ENCODE data around the gene SULT6B1. TPM values are rescaled to one million over a fixed set of nuclear protein-coding genes. Genes with fewer than 3 reads are reported as not detected.

Gene SULT6B1
- polyA plus RNA-seq, 1 experiment: not detected

- H3K36me3 ChIP-seq (ENCODE audit: control insufficient read depth, insufficient read depth, low read length): no peaks in the 10 kb centered on the region
- POLR2A ChIA-PET: no interaction called here
Observed at GRCh38 chr2:37168217-37168981, 20.1 kb downstream of the SULT6B1 start.

GRCh38 chr2:37167636-37168180, 20.8 kb downstream of the SULT6B1 start:
- ChIA-PET POLR2A (no interaction called here), CTCF (interaction anchor here (0.6 to 5.6 kb wide), 9 partner anchors 9 to 85 kb away, joined by 3 to 36 read pairs (median 3); partner anchors contain the start of gene EIF2AK2)
- H3K27me3 ChIP-seq (ENCODE audit: control insufficient read depth, insufficient read depth, low read length): no peaks in the 10 kb centered on the region
- no peaks in the 10 kb centered on the region for H3K36me3 ChIP-seq (ENCODE audit: control insufficient read depth, insufficient read depth, low read length)
- TF ChIP-seq CTCF (IDR thresholded peaks at IDR 0.05; ENCODE audit: insufficient read depth, low read depth, low read length): no peak
- DNase-seq (ENCODE audit: low read depth): no peak
- no peak overlapping the region for H3K4me3 ChIP-seq (ENCODE audit: low read depth, low read length)

More at GRCh38 chr2:37168217-37168981, 20.1 kb downstream of the SULT6B1 start:
- Histone ChIP-seq H3K4me3 (ENCODE audit: low read depth, low read length) (no peak overlapping the region), H3K27me3 (ENCODE audit: control insufficient read depth, insufficient read depth, low read length) (no peaks in the 10 kb centered on the region)
- TF ChIP-seq CTCF (IDR thresholded peaks at IDR 0.05; ENCODE audit: insufficient read depth, low read depth, low read length): peak; percentile 76
- DNase-seq (ENCODE audit: low read depth): no peak
- CTCF ChIA-PET: interaction anchor here (0.6 to 5.6 kb wide), 14 partner anchors 10 to 709 kb away, joined by 3 to 36 read pairs (median 4); partner anchors contain the start of genes CEBPZOS and EIF2AK2

- no peaks in the 10 kb centered on the region for H3K27me3 ChIP-seq (ENCODE audit: control insufficient read depth, insufficient read depth, low read length)
- H3K4me3 ChIP-seq (ENCODE audit: low read depth, low read length): no peak overlapping the region
- H3K36me3 ChIP-seq (ENCODE audit: control insufficient read depth, insufficient read depth, low read length): no peaks in the 10 kb centered on the region
- no peak for DNase-seq (ENCODE audit: low read depth)
- TF ChIP-seq CTCF (IDR thresholded peaks at IDR 0.05; ENCODE audit: insufficient read depth, low read depth, low read length): no peak
- ChIA-PET CTCF (interaction anchor here (0.6 kb wide), 1 partner anchor 68 kb away, joined by 3 read pairs; no protein-coding TSS in a partner anchor), POLR2A (no interaction called here)
Observed at GRCh38 chr2:37164757-37165156, 23.7 kb downstream of the SULT6B1 start.

- CTCF ChIA-PET: interaction anchor here (0.5 to 2.5 kb wide), 3 partner anchors 10 to 605 kb away, joined by 3 to 9 read pairs (median 3); no protein-coding TSS in a partner anchor
- DNase-seq (ENCODE audit: low read depth): no peak
- Histone ChIP-seq H3K27me3 (ENCODE audit: control insufficient read depth, insufficient read depth, low read length) (no peaks in the 10 kb centered on the region), H3K36me3 (ENCODE audit: control insufficient read depth, insufficient read depth, low read length) (no peaks in the 10 kb centered on the region), H3K4me3 (ENCODE audit: low read depth, low read length) (peak within 1 kb of the TSS; percentile 76)
- TF ChIP-seq CTCF (IDR thresholded peaks at IDR 0.05; ENCODE audit: insufficient read depth, low read depth, low read length): no peak
- POLR2A ChIA-PET: interaction anchor here (0.5 to 0.7 kb wide), 2 partner anchors 16 to 170 kb away, joined by 6 to 13 read pairs; no protein-coding TSS in a partner anchor
Observed at GRCh38 chr2:37156857-37157714, 31.4 kb downstream of the SULT6B1 start, which contains the start of gene EIF2AK2. Gene EIF2AK2 (minus strand): TSS chr2:37156980. CDS start chr2:37147806, 9,174 bp downstream.
